ENCODE measurements around the gene TOP2B.

TOP2B gene

GRCh38 chr3:25619382-25619781, 45.3 kb downstream of the TOP2B start:
- Histone ChIP-seq H3K4me3 (IDR thresholded peaks at IDR 0.05; ENCODE audit: insufficient read depth, low read depth, low read length) (no peak overlapping the region), H3K9ac (no peak overlapping the region), H3K4me1 (ENCODE audit: low read depth, poor library complexity, severe bottlenecking) (no peaks in the 10 kb centered on the region), H3K27me3 (ENCODE audit: insufficient read depth, low read depth) (no peaks in the 10 kb centered on the region), H3K79me2 (ENCODE audit: insufficient read depth, low read depth) (no peaks in the 10 kb centered on the region), H3K27ac (no peak overlapping the region), H3K36me3 (ENCODE audit: insufficient read depth) (no peaks in the 10 kb centered on the region; the same call in 1 of the 2 replicates), H2AFZ (ENCODE audit: low read depth) (no peak overlapping the region), H4K20me1 (ENCODE audit: insufficient read depth) (no peaks in the 10 kb centered on the region), H3K4me2 (no peak overlapping the region)
- TF ChIP-seq CTCF (conservative IDR thresholded peaks at IDR 0.05; ENCODE audit: low read depth, low read length) = no peak

GRCh38 chr3:25618028-25618427, 46.7 kb downstream of the TOP2B start:
- H3K36me3 ChIP-seq (ENCODE audit: insufficient read depth) = no peaks in the 10 kb centered on the region

GRCh38 chr3:25611193-25611592, 53.5 kb downstream of the TOP2B start:
- H2AFZ ChIP-seq (ENCODE audit: low read depth) = no peak overlapping the region
- no peaks in the 10 kb centered on the region for H3K27me3 ChIP-seq (ENCODE audit: insufficient read depth, low read depth)
- no peaks in the 10 kb centered on the region for H3K4me1 ChIP-seq (ENCODE audit: low read depth, poor library complexity, severe bottlenecking)
- no peak for TF ChIP-seq CTCF (conservative IDR thresholded peaks at IDR 0.05; ENCODE audit: low read depth, low read length)
- no peak overlapping the region for H3K27ac ChIP-seq
- no peaks in the 10 kb centered on the region for H3K36me3 ChIP-seq (ENCODE audit: insufficient read depth)
- H3K4me3 ChIP-seq (IDR thresholded peaks at IDR 0.05; ENCODE audit: insufficient read depth, low read depth, low read length) = no peak overlapping the region
- no peak overlapping the region for H3K9ac ChIP-seq
- H4K20me1 ChIP-seq (ENCODE audit: insufficient read depth) = no peaks in the 10 kb centered on the region
- H3K79me2 ChIP-seq (ENCODE audit: insufficient read depth, low read depth) = no peaks in the 10 kb centered on the region
- H3K4me2 ChIP-seq = no peak overlapping the region

More at GRCh38 chr3:25618028-25618427, 46.7 kb downstream of the TOP2B start:
- Histone ChIP-seq H3K4me2 (no peak overlapping the region), H4K20me1 (ENCODE audit: insufficient read depth) (no peaks in the 10 kb centered on the region), H3K79me2 (ENCODE audit: insufficient read depth, low read depth) (no peaks in the 10 kb centered on the region), H2AFZ (ENCODE audit: low read depth) (no peak overlapping the region), H3K4me1 (ENCODE audit: low read depth, poor library complexity, severe bottlenecking) (no peaks in the 10 kb centered on the region), H3K9ac (no peak overlapping the region), H3K27me3 (ENCODE audit: insufficient read depth, low read depth) (no peaks in the 10 kb centered on the region), H3K4me3 (IDR thresholded peaks at IDR 0.05; ENCODE audit: insufficient read depth, low read depth, low read length) (no peak overlapping the region), H3K27ac (no peak overlapping the region)
- no peak for TF ChIP-seq CTCF (conservative IDR thresholded peaks at IDR 0.05; ENCODE audit: low read depth, low read length)

GRCh38 chr3:25610779-25611178, 53.9 kb downstream of the TOP2B start:
- H4K20me1 ChIP-seq (ENCODE audit: insufficient read depth) = no peaks in the 10 kb centered on the region
- H3K79me2 ChIP-seq (ENCODE audit: insufficient read depth, low read depth) = no peaks in the 10 kb centered on the region
- H3K27ac ChIP-seq = no peak overlapping the region
- H3K4me3 ChIP-seq (IDR thresholded peaks at IDR 0.05; ENCODE audit: insufficient read depth, low read depth, low read length) = no peak overlapping the region
- H3K36me3 ChIP-seq (ENCODE audit: insufficient read depth) = no peaks in the 10 kb centered on the region
- no peaks in the 10 kb centered on the region for H3K27me3 ChIP-seq (ENCODE audit: insufficient read depth, low read depth)
- no peaks in the 10 kb centered on the region for H3K4me1 ChIP-seq (ENCODE audit: low read depth, poor library complexity, severe bottlenecking)
- no peak overlapping the region for H3K9ac ChIP-seq
- TF ChIP-seq CTCF (conservative IDR thresholded peaks at IDR 0.05; ENCODE audit: low read depth, low read length) = no peak
- H3K4me2 ChIP-seq = no peak overlapping the region
- no peak overlapping the region for H2AFZ ChIP-seq (ENCODE audit: low read depth)
